GM23338 (cell line): ENCODE results near the gene CAD. TPM values are rescaled to one million over a fixed set of nuclear protein-coding genes. Genes with fewer than 3 reads are reported as not detected.

ENCODE experiments used
- ATAC-seq: fragments of 200-7000 bp; cut with Tn5 transposase; 3 replicates; pipeline ENCODE4 v1.9.1; 2020
- DNase-seq: peaks from one replicate; pipeline ENCODE4 v3.0.0-alpha.2; 2015; ENCODE audit warnings: low spot score
- H2AFZ ChIP-seq: fragments of 200-600 bp; sonication (generic); 2 replicates; pipeline ENCODE4 v1.8.0; 2016; ENCODE audit warnings: antibody characterized with exemption, mild to moderate bottlenecking, moderate library complexity
- H3F3A ChIP-seq: fragments of 200-600 bp; sonication (generic); replicated peaks from 2 replicates; pipeline ENCODE4 v1.8.0; 2017; ENCODE audit warnings: antibody characterized with exemption, mixed run types, low read depth
- H3K27ac ChIP-seq: fragments of 200-600 bp; sonication (generic); 2 replicates; pipeline ENCODE4 v1.6.1; 2016; ENCODE audit warnings: low read depth
- H3K27me3 ChIP-seq: fragments of 200-600 bp; sonication (generic); 2 replicates; pipeline ENCODE4 v1.8.0; 2016; ENCODE audit warnings: mild to moderate bottlenecking, mixed run types, moderate library complexity; ENCODE audit not compliant: insufficient read depth
- H3K36me3 ChIP-seq: fragments of 200-600 bp; sonication (generic); 2 replicates; pipeline ENCODE4 v1.8.0; 2016; ENCODE audit warnings: mild to moderate bottlenecking; ENCODE audit not compliant: insufficient read depth
- H3K4me1 ChIP-seq: fragments of 200-600 bp; sonication (generic); 2 replicates; pipeline ENCODE4 v1.8.0; 2016; ENCODE audit warnings: mild to moderate bottlenecking, moderate library complexity; ENCODE audit not compliant: insufficient read depth
- H3K4me2 ChIP-seq: fragments of 200-600 bp; sonication (generic); 2 replicates; pipeline ENCODE4 v1.7.1; 2017; ENCODE audit warnings: mixed run types
- H3K4me3 ChIP-seq: fragments of 200-600 bp; sonication (generic); 2 replicates; pipeline ENCODE4 v1.6.1; 2016; ENCODE audit warnings: mixed run types
- H3K79me2 ChIP-seq: fragments of 200-600 bp; sonication (generic); replicated peaks from 2 replicates; pipeline ENCODE4 v1.8.0; 2017; ENCODE audit warnings: mild to moderate bottlenecking; ENCODE audit not compliant: insufficient read depth
- H3K9me2 ChIP-seq: fragments of 200-600 bp; sonication (generic); 2 replicates; pipeline ENCODE4 v1.8.0; 2017; ENCODE audit not compliant: insufficient read depth
- H4K20me1 ChIP-seq: fragments of 200-600 bp; sonication (generic); replicated peaks from 2 replicates; pipeline ENCODE4 v1.8.0; 2017; ENCODE audit warnings: mild to moderate bottlenecking; ENCODE audit not compliant: insufficient read depth
- H3K27ac Mint-ChIP-seq: 2 replicates; pipeline ENCODE4 v1.8.0; 2020; ENCODE audit warnings: inconsistent platforms, mild to moderate bottlenecking, moderate library complexity, mixed read lengths
- H3K27me3 Mint-ChIP-seq: 3 replicates; pipeline ENCODE4 v1.8.0; 2022; ENCODE audit warnings: low read depth, mild to moderate bottlenecking, moderate library complexity, mixed read lengths, inconsistent platforms; ENCODE audit not compliant: insufficient read depth, poor library complexity
- H3K36me3 Mint-ChIP-seq: 3 replicates; pipeline ENCODE4 v1.8.0; 2021; ENCODE audit warnings: low read depth, mild to moderate bottlenecking, inconsistent platforms, moderate library complexity, mixed read lengths
- H3K4me1 Mint-ChIP-seq: 3 replicates; pipeline ENCODE4 v1.8.0; 2020; ENCODE audit warnings: mild to moderate bottlenecking, inconsistent platforms, mixed read lengths
- H3K4me3 Mint-ChIP-seq: 3 replicates; pipeline ENCODE4 v1.8.0; 2021; ENCODE audit warnings: moderate library complexity, mild to moderate bottlenecking, inconsistent platforms, mixed read lengths
- H3K9me3 Mint-ChIP-seq: 3 replicates; pipeline ENCODE4 v1.8.0; 2020; ENCODE audit warnings: moderate library complexity, mild to moderate bottlenecking, inconsistent platforms, mixed read lengths
- CREB1 ChIP-seq: fragments of 250-450 bp; sonication (Bioruptor Pico); IDR thresholded peaks from 2 replicates; pipeline ENCODE4 v1.5.0; 2020; ENCODE audit warnings: low read depth, mild to moderate bottlenecking, moderate library complexity
- JUNB ChIP-seq: IDR thresholded peaks from one replicate; pipeline ENCODE4 v1.6.1; 2016; ENCODE audit warnings: antibody characterized with exemption; ENCODE audit not compliant: unreplicated experiment
- NANOG ChIP-seq: IDR thresholded peaks from 2 replicates; pipeline ENCODE4 v1.6.1; 2016; ENCODE audit warnings: antibody characterized with exemption, borderline replicate concordance
- REST ChIP-seq: IDR thresholded peaks from one replicate; pipeline ENCODE4 v1.6.1; 2018; ENCODE audit warnings: antibody characterized with exemption; ENCODE audit not compliant: unreplicated experiment
- ZNF462 ChIP-seq: fragments of 250-450 bp; sonication (Bioruptor Pico); IDR thresholded peaks from 2 replicates; pipeline ENCODE4 v1.5.0; 2020; ENCODE audit warnings: mild to moderate bottlenecking, moderate library complexity
- polyA plus RNA-seq: library from polyadenylated mRNA; unstranded; fragments of >200 nt; fragmentation: Nextera tagmentation; extraction: Ambion mirVana; gene quantifications from 2 replicates; pipeline ENCODE4 v1.2.1, GENCODE V29; 2016
- total RNA-seq: library from RNA; depleted of rRNA; stranded (reverse); fragments of >200 nt; shearing (Covaris generic); gene quantifications from 2 replicates; pipeline ENCODE4 v1.2.3, GENCODE V29; 2014

The CAD gene
- total and polyA plus RNA-seq, 2 experiments from 2014 or later: 38.1 to 147 TPM

GRCh38 chr2:27281855-27282559 is 64.8 kb downstream of the CAD start, which contains the start of gene TRIM54:
TSS of gene TRIM54 (plus strand) at chr2:27282429. CDS start at chr2:27282732, 303 bp downstream.
- H3K4me1 Mint-ChIP-seq: peaks cover 46% of the 10 kb centered on the region
- DNase-seq (peak; percentile 29), ATAC-seq (peak; percentile 75)
- no peaks in the 10 kb centered on the region for H3K36me3 ChIP-seq
- H3K27ac Mint-ChIP-seq: peak within 1 kb of the TSS; percentile 86
- H3K4me3 ChIP-seq: peak within 1 kb of the TSS; percentile 41
- H3K4me1 ChIP-seq: peaks cover 27% of the 10 kb centered on the region
- TF ChIP-seq NANOG: peak; percentile 35; the same call in 1 of the 2 replicates
- TF ChIP-seq JUNB: no peak
- no peak for TF ChIP-seq REST
- no peak for TF ChIP-seq ZNF462 (CRISPR knock-in tag)
- no peak for TF ChIP-seq CREB1 (CRISPR knock-in tag)
- H3K27ac ChIP-seq: peak within 1 kb of the TSS; percentile 56; the same call in 1 of the 2 replicates
- peaks cover 4% of the 10 kb centered on the region; the same call in 1 of the 2 replicates for H3K9me2 ChIP-seq
- H3K79me2 ChIP-seq: no peaks in the 10 kb centered on the region
- H3K4me3 Mint-ChIP-seq: peak within 1 kb of the TSS; percentile 63
- H3K27me3 Mint-ChIP-seq: peaks cover 21% of the 10 kb centered on the region
- H3K36me3 Mint-ChIP-seq: no peaks in the 10 kb centered on the region
- peak within 1 kb of the TSS; percentile 76 for H3K4me2 ChIP-seq
- H3K9me3 Mint-ChIP-seq: no peaks in the 10 kb centered on the region
- H4K20me1 ChIP-seq: no peaks in the 10 kb centered on the region
- no peaks in the 10 kb centered on the region for H3K27me3 ChIP-seq
- peak within 1 kb of the TSS; percentile 97 for H2AFZ ChIP-seq
- peaks cover 13% of the 10 kb centered on the region for H3F3A ChIP-seq
